ENCODE measurements around the gene DYRK1B.

DNA sequence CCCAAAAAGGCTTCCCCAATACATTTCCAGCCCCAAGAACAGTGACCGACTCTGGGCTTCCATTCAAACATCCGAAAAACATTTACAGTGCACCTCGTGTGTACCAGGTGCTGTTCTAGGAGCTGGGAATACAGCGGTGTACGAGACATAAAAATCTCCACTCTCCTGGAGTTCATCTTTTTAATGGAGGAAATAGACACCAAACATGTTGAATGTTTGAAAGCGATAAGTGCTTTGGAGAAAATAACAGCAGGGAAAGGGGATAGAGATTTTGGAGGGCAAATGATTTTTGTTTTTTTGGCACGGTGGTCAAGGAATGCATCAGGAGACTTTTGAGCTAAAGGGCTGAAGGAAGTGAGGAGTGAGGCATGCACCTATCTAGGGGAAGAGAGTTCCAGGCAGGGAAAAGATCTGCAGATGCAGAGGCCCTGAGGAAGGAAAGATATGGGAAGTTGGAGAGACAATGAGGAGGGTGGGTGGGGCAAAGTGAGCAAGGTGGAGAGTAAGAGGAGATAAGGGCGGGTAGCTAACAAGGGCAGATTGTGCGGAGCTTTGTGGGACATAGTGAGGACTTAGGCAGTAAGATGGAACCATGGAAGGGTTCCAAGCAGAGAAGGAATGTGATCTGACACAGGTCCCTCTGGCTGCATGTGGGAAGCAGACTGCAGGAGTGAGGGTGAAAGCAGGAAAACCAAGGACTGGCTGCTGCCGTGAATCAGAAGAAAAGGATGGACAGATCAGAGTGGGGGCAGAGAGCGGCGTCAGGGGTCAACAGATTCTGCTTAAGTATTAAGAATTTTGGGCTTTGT, 12.9 kb upstream of the DYRK1B start:
- TF ChIP-seq, protein P1, sequence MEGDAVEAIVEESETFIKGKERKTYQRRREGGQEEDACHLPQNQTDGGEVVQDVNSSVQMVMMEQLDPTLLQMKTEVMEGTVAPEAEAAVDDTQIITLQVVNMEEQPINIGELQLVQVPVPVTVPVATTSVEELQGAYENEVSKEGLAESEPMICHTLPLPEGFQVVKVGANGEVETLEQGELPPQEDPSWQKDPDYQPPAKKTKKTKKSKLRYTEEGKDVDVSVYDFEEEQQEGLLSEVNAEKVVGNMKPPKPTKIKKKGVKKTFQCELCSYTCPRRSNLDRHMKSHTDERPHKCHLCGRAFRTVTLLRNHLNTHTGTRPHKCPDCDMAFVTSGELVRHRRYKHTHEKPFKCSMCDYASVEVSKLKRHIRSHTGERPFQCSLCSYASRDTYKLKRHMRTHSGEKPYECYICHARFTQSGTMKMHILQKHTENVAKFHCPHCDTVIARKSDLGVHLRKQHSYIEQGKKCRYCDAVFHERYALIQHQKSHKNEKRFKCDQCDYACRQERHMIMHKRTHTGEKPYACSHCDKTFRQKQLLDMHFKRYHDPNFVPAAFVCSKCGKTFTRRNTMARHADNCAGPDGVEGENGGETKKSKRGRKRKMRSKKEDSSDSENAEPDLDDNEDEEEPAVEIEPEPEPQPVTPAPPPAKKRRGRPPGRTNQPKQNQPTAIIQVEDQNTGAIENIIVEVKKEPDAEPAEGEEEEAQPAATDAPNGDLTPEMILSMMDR (conservative IDR thresholded peaks at IDR 0.05; ENCODE audit: low read depth in 2 of 2) = no peak
- TF ChIP-seq, protein P2, sequence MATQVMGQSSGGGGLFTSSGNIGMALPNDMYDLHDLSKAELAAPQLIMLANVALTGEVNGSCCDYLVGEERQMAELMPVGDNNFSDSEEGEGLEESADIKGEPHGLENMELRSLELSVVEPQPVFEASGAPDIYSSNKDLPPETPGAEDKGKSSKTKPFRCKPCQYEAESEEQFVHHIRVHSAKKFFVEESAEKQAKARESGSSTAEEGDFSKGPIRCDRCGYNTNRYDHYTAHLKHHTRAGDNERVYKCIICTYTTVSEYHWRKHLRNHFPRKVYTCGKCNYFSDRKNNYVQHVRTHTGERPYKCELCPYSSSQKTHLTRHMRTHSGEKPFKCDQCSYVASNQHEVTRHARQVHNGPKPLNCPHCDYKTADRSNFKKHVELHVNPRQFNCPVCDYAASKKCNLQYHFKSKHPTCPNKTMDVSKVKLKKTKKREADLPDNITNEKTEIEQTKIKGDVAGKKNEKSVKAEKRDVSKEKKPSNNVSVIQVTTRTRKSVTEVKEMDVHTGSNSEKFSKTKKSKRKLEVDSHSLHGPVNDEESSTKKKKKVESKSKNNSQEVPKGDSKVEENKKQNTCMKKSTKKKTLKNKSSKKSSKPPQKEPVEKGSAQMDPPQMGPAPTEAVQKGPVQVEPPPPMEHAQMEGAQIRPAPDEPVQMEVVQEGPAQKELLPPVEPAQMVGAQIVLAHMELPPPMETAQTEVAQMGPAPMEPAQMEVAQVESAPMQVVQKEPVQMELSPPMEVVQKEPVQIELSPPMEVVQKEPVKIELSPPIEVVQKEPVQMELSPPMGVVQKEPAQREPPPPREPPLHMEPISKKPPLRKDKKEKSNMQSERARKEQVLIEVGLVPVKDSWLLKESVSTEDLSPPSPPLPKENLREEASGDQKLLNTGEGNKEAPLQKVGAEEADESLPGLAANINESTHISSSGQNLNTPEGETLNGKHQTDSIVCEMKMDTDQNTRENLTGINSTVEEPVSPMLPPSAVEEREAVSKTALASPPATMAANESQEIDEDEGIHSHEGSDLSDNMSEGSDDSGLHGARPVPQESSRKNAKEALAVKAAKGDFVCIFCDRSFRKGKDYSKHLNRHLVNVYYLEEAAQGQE (IDR thresholded peaks at IDR 0.05; ENCODE audit: unreplicated experiment) = no peak
- no peak for TF ChIP-seq EZH2phosphoT487 (IDR thresholded peaks at IDR 0.05; ENCODE audit: unreplicated experiment)
- TF ChIP-seq EZH2 (IDR thresholded peaks at IDR 0.05; ENCODE audit: low read depth, unreplicated experiment) = no peak
- no peak for TF ChIP-seq POLR2AphosphoS5 (IDR thresholded peaks at IDR 0.05; ENCODE audit: low read depth)
- TF ChIP-seq CREB1 (CRISPR knock-in tag; IDR thresholded peaks at IDR 0.05; ENCODE audit: low read depth) = no peak
- TF ChIP-seq, protein P3, sequence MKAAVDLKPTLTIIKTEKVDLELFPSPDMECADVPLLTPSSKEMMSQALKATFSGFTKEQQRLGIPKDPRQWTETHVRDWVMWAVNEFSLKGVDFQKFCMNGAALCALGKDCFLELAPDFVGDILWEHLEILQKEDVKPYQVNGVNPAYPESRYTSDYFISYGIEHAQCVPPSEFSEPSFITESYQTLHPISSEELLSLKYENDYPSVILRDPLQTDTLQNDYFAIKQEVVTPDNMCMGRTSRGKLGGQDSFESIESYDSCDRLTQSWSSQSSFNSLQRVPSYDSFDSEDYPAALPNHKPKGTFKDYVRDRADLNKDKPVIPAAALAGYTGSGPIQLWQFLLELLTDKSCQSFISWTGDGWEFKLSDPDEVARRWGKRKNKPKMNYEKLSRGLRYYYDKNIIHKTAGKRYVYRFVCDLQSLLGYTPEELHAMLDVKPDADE (IDR thresholded peaks at IDR 0.05) = no peak
- no peak for TF ChIP-seq ZNF114 (CRISPR knock-in tag; IDR thresholded peaks at IDR 0.05)
- no peak for TF ChIP-seq ZNF331 (CRISPR knock-in tag; IDR thresholded peaks at IDR 0.05; ENCODE audit: low read depth)
- no peak for TF ChIP-seq STAT1 (IDR thresholded peaks at IDR 0.05; ENCODE audit: unreplicated experiment)
- TF ChIP-seq JUNB (IDR thresholded peaks at IDR 0.05; ENCODE audit: unreplicated experiment) = no peak

Data from GM23338 (cell line).